HG02588 (cell line): ENCODE results near the gene ITGA5.

Experiments
- ATAC-seq: cut with Tn5 transposase; IDR thresholded peaks from one replicate; pipeline ENCODE4 v1.9.1; 2021; ENCODE audit warnings: mild to moderate bottlenecking, moderate library complexity; ENCODE audit not compliant: unreplicated experiment

ITGA5 gene

DNA sequence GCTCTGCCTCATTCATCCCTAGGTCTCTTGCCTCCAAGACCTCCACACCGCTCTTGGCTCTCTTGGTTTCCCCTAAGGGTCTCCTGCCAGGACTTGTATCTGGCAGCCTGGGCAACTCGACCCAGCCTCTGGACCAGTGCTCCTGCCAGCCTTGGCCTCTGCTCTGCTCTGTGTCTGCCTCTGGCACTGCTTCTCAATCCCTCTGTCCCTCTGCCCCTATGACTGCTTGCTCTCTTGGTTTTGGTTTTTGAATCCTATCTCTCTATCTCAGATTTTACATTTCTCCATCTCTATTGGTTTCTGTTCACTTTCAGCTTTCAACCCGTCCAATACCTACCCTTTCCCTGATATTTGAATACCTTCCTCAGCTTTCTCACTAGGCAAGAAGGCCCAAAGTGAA lies 6.3 kb downstream of the ITGA5 start:
- ATAC-seq: no peak

DNA sequence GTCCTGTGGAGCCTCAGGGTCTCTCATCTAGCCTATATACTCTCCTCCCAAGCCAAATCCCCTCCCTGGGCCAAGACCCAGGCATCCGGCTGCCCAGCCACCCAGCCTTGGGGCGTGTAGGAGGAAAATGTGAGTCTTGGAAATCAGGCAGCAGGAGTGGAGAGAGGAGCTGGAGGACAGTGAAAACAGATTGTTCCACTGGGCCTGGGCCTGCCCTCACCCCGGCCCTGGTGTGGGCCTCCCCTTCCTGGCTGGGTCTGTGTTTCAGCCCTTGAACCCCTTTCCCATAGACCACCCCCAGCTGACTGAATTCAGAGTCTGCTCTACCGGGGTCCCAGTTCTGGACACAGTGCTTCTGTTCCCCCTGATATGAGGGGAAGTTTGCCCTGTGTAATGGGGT lies 6.7 kb downstream of the ITGA5 start:
- no peak for ATAC-seq

DNA sequence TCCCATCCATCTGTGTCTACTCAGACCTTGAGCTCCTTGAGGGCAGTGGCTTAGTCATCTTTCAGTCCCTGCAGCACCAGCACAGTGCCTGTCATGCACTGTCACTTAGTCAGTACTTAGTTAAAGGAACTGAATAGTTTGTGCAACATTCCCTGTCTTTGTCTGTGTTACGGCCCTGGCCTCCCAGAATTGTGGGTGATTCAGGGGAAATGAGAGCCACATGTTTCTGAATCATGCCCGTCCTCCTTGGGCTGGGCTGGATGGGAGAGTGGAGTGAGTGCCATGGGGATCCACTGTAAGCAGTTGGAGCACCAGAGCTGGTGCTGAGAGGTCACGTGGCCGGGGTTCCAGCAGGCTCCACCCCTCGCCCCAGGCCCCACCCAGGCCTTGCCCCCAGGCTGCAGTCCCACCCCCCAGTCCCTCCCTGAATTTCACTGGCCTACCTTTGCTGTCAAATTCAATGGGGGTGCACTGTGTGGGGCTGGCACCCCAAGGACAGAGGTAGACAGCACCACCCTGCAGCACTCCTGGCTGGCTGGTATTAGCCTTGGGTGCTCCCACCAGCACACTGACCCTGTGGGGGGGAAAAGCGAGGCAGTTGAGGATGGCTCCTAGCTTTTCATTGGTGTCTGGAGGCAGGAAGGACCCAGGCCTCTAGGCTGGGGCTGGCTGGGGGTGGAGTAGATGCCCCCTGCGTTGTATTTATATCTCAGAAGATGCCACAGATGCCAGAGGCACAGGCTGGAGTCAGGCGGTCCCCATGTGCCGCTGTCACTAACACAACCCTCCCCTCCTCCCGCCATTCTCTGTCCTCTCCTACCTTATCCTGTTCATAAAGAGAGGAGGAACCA lies 7.5 kb downstream of the ITGA5 start:
- no peak for ATAC-seq

DNA sequence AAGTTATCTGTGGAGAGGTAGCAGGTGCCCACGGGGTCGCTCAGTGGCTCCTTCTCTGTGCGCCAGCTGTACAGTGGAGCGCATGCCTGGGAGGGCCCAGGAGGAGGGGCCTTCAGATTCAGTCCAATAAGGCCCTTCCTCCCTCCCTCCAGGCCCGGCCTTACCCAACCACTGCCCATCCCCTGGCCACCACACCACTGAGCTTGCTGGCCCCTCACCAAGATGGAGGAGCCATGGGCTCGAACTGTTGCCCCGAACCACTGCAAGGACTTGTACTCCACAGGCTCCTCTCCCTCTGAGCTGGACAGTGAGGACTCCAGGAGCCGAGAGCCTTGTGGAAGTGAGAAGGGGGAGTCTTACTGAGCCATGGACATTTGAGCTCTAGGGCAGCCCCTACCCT lies 9.8 kb downstream of the ITGA5 start:
- no peak for ATAC-seq

DNA sequence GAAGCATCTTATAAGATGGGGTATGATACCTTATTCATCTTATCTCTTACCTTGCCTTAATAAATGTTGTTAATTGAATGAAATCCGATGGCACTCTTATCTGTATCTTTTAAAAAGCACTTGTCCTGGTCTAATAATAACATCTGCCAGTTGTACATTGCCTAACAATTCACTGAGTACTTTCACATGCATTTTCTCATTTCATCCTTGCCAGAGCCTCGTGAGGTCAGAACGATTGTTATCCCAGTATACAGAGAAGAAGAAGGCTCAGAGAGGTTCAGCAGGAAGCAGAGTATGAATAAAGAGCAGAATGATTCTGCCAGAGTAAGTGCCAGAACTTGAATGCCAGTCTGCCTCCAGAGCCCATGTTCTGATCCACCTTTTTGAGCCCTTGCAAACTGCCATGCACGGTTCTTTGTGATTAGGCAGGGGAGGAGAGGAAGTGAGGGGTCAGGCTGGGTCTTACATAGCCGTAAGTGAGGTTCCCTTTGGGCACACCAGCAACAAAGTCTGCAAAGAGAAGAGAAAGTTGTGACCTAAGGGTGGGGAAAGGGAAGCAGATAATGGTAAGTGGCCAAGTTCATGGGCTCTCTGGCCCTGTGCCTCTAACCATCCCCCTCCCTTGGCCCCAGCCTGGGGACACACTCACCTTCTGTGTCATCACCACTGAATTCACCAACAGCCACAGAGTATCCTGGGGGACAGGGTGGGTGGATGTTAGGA lies 11.7 kb downstream of the ITGA5 start:
- ATAC-seq: no peak

DNA sequence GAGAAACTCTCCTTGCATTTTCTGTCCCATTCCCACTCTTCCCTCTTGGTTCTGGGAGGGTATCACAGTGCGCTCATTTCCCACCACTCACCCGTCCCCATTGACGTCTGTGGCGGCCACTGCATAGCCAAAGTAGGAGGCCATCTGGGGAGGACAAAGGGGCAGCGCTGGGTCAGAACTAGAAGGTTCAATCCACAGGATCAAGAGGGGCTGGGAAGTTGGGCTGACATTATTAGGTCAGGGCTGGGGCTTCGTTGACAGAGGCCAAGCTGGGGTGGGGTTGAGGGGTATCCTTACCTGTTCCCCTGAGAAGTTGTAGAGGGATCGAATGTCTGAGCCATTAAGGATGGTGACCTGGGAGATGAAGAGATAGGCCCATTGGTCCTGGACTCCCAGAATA lies 13.5 kb downstream of the ITGA5 start:
- no peak for ATAC-seq

DNA sequence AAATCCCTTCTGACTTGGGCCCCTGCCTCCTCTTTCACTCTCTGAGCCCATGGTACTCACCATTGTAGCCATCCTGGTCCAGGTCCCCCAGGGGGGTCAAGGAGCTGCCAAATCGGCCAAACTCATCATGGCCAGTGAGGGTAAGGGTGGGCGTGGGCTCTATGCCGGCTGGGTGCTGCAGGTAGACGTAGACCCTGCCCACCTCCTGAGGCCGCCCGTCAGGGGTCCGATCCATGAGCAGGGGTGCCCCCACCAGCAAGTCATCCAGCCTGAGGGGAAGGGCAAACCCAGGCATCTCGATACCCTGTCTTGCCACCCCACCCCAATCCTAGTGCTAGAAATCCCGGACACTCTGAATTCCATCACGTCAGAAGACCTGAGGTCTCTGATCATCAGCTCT lies 14.0 kb downstream of the ITGA5 start:
- ATAC-seq: no peak

DNA sequence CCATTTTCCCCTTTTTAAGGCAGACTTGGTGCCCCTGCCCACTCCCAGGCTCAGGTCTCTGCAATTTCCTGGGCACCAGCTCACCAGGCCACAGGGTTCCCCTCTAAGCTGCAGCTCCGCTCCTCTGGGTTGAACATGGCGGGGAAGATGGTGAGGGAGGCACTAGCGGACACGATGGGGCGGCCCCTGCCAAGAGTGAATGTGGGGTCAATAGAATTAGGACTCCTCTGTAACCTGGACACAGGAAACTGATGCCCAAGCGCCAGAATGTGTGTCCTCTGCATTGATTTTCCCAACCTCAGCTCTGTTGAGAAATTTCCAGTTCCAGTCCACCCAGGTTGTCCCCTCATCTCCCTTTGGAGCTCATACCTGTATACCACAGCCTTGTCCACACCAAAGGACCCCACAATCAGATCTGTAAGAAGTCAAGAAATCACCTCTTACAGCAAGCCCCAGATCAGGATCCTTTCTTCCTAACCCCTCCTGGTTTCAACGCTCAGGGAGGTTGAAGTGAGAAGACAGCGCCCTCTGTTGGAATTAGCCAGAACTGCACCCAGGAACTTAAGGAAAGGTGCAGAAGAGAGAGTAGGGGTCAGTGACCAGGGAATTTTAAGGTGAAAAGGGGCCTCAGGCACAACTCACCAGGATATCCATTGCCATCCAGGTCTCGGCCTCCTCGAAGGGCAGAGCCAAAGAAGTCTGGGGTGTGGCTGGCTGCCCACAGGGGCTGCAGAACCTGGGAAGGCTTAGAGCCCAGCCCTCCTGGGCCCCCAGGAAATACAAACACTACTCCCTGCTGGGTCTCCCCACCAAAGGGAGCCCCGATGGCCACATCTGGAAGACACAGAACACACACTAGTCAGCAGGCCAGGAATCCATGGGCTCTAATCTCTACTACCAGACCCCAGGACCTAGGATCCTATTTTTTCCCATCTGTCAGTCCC lies 14.7 kb downstream of the ITGA5 start:
- ATAC-seq: no peak

DNA sequence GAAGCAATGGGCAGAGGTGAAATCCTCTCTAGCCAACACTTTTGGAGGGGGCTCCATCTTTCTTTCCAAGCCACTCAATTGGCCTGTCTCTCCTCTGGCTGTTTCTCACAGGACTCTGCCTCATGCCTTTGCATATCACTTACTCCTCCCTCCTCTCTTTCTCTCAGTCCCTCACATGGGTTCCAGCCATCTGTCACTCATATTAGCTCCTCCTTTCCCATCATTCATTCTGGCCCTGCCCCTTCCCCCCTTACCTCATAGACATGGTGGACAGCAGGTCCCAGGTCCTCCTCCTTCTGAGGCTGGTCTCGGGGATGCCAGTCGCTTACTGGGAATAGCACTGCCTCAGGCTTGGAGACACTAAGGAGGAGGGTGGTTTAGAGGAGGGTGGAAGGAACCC lies 17.9 kb downstream of the ITGA5 start:
- no peak for ATAC-seq

DNA sequence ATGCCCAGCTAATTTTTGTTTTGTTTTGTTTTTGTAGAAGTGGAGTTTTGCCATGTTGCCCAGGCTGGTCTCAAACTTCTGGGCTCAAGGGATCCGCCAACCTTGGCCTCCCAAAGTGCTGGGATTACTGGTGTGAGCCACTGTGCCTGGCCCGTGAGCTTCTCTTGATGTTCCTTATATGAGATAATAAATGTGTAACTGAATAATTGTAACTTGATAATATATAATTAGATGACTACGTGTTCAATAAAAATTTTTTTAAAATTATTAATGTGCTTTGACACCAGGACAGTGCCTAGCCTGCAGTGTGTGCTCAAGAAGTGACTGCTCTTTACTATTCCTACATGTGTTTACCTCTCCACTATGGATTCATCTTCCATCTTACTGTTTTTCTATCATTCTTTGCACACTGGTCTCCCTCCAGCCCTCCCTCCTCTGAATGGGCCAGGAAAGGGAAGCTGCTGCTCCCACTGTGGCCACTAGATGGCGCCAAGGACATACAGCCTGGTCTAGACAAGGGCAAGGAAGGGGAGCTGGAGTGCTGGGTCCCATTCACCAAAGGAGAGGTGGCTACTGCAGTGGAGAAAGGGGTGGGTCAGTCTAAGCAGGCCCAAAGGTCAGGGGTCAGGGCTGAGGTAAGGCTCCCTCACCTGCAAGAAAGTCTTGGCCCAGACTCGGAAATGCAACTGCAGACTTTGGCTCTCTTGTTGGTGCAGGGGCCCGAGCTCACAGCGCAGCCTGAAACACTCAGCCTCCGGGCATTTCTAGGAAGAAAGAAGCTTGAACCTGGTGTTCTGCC lies 19.9 kb downstream of the ITGA5 start:
- ATAC-seq: no peak

DNA sequence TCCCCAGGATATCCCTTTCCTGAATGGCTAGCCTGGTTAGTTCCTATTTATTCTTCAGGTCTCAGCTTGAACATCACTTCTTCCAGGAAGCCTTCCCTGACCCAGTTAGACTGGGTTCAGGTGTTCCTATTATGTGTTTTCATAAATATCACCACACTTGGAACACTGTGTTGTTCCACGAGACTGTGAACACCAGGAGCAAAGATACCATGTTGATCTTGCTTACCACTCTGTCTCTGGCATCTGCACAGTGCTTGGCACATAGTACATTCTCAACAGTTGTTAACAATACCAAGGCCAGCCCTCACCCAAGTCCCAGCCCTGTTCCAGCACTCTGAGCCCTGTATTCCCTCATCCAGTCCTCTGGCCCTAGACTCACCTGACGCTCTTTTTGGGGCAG lies 20.8 kb downstream of the ITGA5 start:
- ATAC-seq: no peak

DNA sequence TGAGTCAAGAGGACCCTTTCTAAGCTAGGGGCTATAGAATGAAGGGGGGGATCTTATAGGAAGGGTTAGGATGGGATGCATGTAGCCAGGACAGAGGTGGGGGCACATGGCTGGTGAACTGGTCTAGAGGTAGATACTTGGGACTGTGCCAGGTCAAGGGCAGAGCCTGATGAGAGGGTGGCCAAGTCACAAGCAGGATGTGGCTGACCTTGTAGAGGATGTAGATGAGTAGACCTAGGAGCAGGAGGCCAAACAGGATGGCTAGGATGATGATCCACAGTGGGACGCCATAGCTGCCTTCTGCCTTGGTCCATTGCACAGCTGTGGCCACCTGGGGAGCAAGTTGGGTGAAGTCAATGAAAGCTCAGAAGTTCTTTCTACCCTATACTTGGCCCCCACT lies 21.9 kb downstream of the ITGA5 start:
- no peak for ATAC-seq

DNA sequence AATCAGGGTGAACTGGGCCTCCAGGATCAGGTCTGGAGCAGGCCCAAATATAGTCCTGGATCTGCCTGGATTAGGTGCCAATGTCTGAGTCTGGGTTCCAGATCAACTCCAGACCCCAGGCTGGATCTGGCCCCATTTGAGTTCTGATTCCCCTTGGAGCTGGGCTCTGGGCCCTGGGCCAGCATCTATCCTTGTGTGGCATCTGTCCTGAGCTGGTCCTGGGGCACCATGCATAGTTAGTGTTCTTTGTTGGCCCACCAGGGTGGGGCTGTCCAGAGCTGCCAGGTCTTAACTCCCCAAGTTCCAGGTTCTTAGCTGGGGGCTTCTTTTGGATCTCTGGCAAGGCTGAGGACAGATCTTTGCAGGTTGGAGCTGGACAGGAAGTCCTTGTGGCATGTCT lies 23.5 kb downstream of the ITGA5 start:
- ATAC-seq: no peak

DNA sequence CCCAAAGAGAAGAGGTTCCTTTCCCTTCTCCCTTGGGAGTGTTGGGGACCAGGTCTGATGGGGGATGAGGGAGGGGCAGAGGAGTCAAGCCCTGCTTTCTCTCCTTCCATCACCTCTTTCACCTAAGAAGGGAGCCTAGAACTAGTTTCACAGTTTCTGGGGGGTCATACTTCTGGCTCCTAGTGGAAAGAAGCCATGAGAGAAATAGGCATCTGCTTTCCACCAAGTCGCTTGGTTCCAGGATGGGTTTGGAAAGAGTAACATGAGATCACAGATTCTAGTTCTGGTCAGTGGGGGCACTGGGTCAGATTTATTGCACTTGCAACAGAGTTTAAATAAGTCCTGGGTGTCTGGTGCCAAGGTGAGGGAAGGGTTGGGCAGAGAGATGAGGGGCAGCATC lies 24.1 kb downstream of the ITGA5 start:
- no peak for ATAC-seq

DNA sequence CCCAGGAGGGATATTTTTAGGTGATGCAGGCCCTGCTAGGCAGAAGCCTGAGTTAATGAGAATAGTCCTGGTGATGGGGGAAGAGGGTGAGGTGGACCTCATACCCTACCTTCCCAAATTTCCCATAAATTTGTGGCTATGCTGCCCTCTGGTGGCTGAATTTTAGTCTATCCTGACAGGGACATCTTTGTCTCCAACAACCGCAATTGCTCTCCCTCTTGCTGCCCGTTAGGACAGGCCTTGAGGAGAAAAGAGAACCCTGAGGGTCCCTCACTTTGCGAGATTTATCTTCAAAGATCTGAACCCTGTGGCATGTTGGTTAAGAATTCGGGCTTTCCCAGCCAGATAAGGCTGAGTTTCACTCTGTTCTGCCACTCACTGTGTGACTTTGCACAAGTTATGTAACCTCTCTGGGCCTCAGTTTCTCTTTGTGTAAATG lies 24.8 kb downstream of the ITGA5 start:
- ATAC-seq: no peak

DNA sequence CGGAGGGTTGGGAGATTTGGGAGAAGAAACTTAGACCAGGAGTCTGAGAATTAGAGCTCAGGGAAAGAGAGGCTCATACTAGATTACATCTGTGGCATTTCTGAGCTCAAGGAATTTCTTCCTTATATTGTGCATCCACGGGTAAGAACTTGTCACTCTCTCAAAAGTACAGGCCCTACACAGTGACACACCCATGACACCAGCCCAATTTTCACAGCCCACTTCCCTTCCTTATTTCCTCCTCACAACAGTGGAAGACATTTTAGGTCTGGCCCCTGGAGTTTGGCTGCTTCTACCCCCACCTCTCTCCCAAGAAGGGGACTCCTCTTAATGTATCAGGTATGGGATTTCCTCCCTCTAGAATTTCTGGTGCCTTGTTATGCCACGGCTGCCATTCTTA lies 25.3 kb downstream of the ITGA5 start:
- ATAC-seq: no peak

DNA sequence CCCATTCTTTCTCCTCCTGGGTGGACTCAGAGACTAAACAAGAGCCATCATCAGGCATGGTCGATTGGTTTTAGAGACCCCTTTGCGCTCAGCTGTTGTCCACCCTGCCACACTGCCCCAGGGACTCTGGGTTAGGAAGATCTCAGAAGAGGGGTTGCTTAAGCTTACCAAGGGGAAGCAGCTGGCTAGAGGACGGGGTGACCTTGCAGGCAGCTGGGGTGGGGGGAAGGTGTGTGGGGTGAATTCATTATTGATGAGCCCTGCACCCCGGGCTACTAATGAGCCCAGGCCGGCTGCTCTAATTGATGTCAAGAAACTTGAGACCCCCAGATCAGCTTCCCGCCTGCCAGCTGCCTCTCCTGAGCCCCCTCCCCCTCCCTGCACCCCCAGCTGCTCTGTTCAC lies 25.9 kb downstream of the ITGA5 start:
- no peak for ATAC-seq

DNA sequence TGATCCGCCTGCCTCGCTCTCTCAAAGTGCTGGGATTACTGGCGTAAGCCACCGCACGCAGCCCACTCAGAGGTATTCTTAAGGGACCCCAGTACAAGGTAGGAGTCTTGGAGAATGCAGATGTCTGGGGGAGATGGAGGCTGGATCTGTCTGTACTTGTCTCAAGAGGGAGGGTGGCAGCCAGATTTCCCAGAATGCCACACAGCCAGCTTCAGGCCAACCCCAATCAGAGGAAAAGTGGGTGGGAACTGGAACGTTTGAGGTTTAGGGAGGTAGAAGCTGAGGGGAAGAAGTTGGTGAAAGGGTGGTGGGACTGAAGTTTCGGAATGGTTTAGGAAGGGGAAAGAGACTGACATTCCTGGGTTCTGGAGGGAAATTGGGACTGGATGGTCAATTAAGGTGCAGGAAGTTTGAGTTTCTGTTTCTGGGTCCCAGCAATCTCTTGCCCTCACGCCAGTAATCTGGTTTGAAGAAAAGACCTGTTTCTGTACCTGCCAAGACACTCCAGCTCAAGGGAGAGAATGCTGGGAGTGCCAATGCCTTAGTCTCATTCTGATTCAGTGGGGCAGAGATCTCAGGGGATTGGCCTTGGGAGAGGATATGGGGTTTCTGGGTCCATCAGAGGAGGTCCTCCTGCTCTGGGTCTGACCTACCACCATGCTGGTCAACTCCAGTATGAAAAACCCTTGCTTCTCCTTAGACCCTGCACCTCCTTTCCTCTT lies 26.4 kb downstream of the ITGA5 start:
- no peak for ATAC-seq

DNA sequence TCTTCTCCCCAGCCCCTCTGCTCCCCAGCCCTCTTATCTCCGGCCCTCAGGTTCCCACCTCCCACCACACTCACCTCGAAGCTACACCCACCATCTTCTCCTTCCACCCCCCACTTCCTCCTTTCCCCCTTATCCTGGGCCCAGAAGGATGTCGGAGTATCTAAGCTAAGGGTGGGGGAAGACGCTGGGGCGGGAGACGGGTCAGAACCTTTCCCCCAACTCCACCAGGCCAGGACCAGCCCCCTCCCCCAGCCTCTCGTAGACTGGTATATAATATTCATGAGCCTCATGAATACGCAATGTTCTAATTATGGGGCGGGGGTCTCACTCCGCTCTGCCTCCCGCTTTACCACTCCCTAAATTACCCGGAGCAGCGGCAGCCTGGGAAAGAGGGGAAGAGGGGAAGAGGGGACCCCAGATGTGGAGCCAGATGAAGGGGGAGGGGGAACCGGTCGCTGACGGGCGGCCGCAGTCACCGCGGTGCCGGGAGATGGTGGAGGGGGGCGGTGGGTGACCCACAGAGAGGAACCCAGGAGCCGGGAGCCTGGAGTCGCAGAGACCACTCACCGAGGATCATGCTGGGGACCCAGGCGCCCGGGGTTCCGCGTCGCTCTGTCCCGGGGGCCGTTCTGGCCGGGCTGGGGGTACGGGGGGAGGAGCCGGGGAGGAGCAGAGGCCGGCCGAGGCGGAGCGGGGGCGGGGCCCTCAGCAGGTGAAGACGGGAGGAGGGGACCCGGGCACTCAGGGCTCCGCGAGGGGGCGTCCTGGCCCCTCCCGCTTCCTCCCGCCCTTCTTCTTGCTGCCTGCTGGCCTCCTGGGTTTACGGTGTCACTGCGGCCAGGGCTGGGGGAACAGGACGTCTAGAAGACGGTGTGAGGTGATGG lies 28.2 kb downstream of the ITGA5 start:
- peak; percentile 53 for ATAC-seq
